ENCODE measurements around the gene ANO1. TPM values are rescaled to one million over a fixed set of nuclear protein-coding genes. Genes with fewer than 3 reads are reported as not detected.
"Not testable (repeated sequence)": the region's sequence is repeated elsewhere in the genome, so short reads cannot be mapped to it uniquely, and the experiment has no call there.

The ANO1 gene
- total RNA-seq, 2 donors from 2014 or later = 9.8 to 14.2 TPM

- intact Hi-C loops (cut with DNase I) = no loop called here
- no peak for DNase-seq
- ATAC-seq = peak; percentile 62 to 69
Observed at GRCh38 chr11:70210051-70210501, 132.0 kb downstream of the ANO1 start.

GRCh38 chr11:70210530-70210929 lies 132.4 kb downstream of the ANO1 start:
- DNase-seq (no peak), ATAC-seq (no peak)
- intact Hi-C loops (cut with DNase I) = no loop called here

- intact Hi-C loops (cut with DNase I) = no loop called here
- DNase-seq (no peak), ATAC-seq (no peak)
Observed at GRCh38 chr11:70212227-70212811, 134.2 kb downstream of the ANO1 start.

- DNase-seq; intact Hi-C loops (cut with DNase I); ATAC-seq: not testable (repeated sequence)
Observed at GRCh38 chr11:70217388-70217787, 139.3 kb downstream of the ANO1 start.

- intact Hi-C loops (cut with DNase I); DNase-seq; ATAC-seq: not testable (repeated sequence)
Observed at GRCh38 chr11:70218076-70218475, 140.0 kb downstream of the ANO1 start.

GRCh38 chr11:70220136-70220535 lies 142.0 kb downstream of the ANO1 start:
- DNase-seq = no peak
- intact Hi-C loops (cut with DNase I) = no loop called here
- no peak for ATAC-seq

GRCh38 chr11:70220920-70221319 lies 142.8 kb downstream of the ANO1 start:
- DNase-seq = no peak
- ATAC-seq = no peak
- intact Hi-C loops (cut with DNase I) = no loop called here

GRCh38 chr11:70225681-70226177 lies 147.6 kb downstream of the ANO1 start:
- ATAC-seq = peak in 1 of 2 donors; percentile 38
- intact Hi-C loops (cut with DNase I) = no loop called here
- DNase-seq = no peak

GRCh38 chr11:70226183-70226582 lies 148.1 kb downstream of the ANO1 start:
- intact Hi-C loops (cut with DNase I) = no loop called here
- DNase-seq (no peak), ATAC-seq (no peak)

GRCh38 chr11:70226967-70227366 lies 148.8 kb downstream of the ANO1 start:
- intact Hi-C loops (cut with DNase I) = no loop called here
- DNase-seq = no peak
- ATAC-seq = no peak

- DNase-seq (no peak), ATAC-seq (no peak)
Observed at GRCh38 chr11:70229737-70230136, 151.6 kb downstream of the ANO1 start.

GRCh38 chr11:70230151-70230839 lies 152.2 kb downstream of the ANO1 start:
- intact Hi-C loops (cut with DNase I) = no loop called here
- ATAC-seq = no peak
- no peak for DNase-seq

More at GRCh38 chr11:70229737-70230136, 151.6 kb downstream of the ANO1 start:
- intact Hi-C loops (cut with DNase I) = no loop called here

GRCh38 chr11:70230840-70231710 lies 153.0 kb downstream of the ANO1 start:
- DNase-seq (no peak), ATAC-seq (peak in 1 of 2 donors; percentile 57)
- intact Hi-C loops (cut with DNase I) = no loop called here

- ATAC-seq (no peak), DNase-seq (no peak)
- intact Hi-C loops (cut with DNase I) = no loop called here
Observed at GRCh38 chr11:70233034-70233433, 154.9 kb downstream of the ANO1 start.

- intact Hi-C loops (cut with DNase I) = no loop called here
- DNase-seq (no peak), ATAC-seq (no peak)
Observed at GRCh38 chr11:70233511-70233934, 155.4 kb downstream of the ANO1 start.

GRCh38 chr11:70233962-70234361 lies 155.8 kb downstream of the ANO1 start:
- intact Hi-C loops (cut with DNase I) = no loop called here
- DNase-seq (no peak), ATAC-seq (no peak)

Data from left cardiac atrium (tissue), 4 donors.